GM12892 (cell line): Measurements from ENCODE around the gene VLDLR.

Experiments
- POLR2A ChIP-seq: IDR thresholded peaks from 2 replicates; pipeline ENCODE4 v1.6.1; 2011; ENCODE audit warnings: low read depth, low read length, control low read depth
- POLR2AphosphoS5 ChIP-seq: IDR thresholded peaks from 2 replicates; pipeline ENCODE4 v1.6.1; 2011; ENCODE audit warnings: low read depth, low read length, control low read depth
- TAF1 ChIP-seq: IDR thresholded peaks from 2 replicates; pipeline ENCODE4 v1.6.1; 2011; ENCODE audit warnings: low read depth, mild to moderate bottlenecking, control low read depth, low read length, borderline replicate concordance

GRCh38 chr9:2635922-2636321 is 14.3 kb downstream of the VLDLR start:
- TF ChIP-seq POLR2A (no peak), TAF1 (no peak), POLR2AphosphoS5 (no peak)
